LNCaP clone FGC (cell line): ENCODE measurements around the gene PRKAR1B.
A peak's percentile ranks its signal among the peaks of the same experiment; 100 is the strongest.

Experiments
- DNase-seq: peaks from one replicate; pipeline ENCODE4 v3.0.0-alpha.2; 2011; ENCODE audit warnings: low read depth
- H3K4me3 ChIP-seq: 2 replicates; pipeline ENCODE4 v1.5.1; 2011; ENCODE audit warnings: mild to moderate bottlenecking, low read depth, low read length, control low read depth
- CTCF ChIP-seq: IDR thresholded peaks from 2 replicates; pipeline ENCODE4 v1.5.1; 2012; ENCODE audit warnings: mild to moderate bottlenecking; ENCODE audit not compliant: control insufficient read depth, insufficient read depth; ENCODE audit errors: extremely low read depth

Gene PRKAR1B

GRCh38 chr7:728602-729001 is 1.5 kb upstream of the PRKAR1B start:
- H3K4me3 ChIP-seq = no peak overlapping the region; the same call in 1 of the 2 replicates

GRCh38 chr7:727806-728460 is 852 bp upstream of the PRKAR1B start:
- H3K4me3 ChIP-seq = peak overlapping the region; percentile 77
- DNase-seq = no peak
- no peak for TF ChIP-seq CTCF

More at GRCh38 chr7:728602-729001, 1.5 kb upstream of the PRKAR1B start:
- TF ChIP-seq CTCF = no peak
- DNase-seq = no peak

GRCh38 chr7:726854-727103 is 302 bp downstream of the PRKAR1B start:
- DNase-seq = no peak
- no peak for TF ChIP-seq CTCF
- peak overlapping the region; percentile 77 for H3K4me3 ChIP-seq

- peak; percentile 62 for DNase-seq
- no peak for TF ChIP-seq CTCF
- H3K4me3 ChIP-seq = peak within 1 kb of the TSS; percentile 77
Measured at GRCh38 chr7:726084-726853, 812 bp downstream of the PRKAR1B start, which contains the start of gene DNAAF5. Gene DNAAF5 (plus strand): TSS chr7:726699. CDS start chr7:726721, 22 bp downstream.

GRCh38 chr7:725223-726005 is 1.7 kb downstream of the PRKAR1B start:
- no peak for TF ChIP-seq CTCF

GRCh38 chr7:724298-724697 is 2.8 kb downstream of the PRKAR1B start:
- DNase-seq = no peak
- no peak overlapping the region for H3K4me3 ChIP-seq
- TF ChIP-seq CTCF = no peak

More at GRCh38 chr7:725223-726005, 1.7 kb downstream of the PRKAR1B start:
- DNase-seq = no peak
- peak overlapping the region; percentile 77 for H3K4me3 ChIP-seq
